NK-92 treated with Interleukin-12 subunit alpha and Interleukin-12 subunit beta, amount 100 ng/mL, for 24 hours (cell line): ENCODE measurements around the gene CCDC69.

Source experiments
- DNase-seq: peaks from one replicate; lab custom pipeline; 2025; lab: John Stamatoyannopoulos, UW

The CCDC69 gene

DNA sequence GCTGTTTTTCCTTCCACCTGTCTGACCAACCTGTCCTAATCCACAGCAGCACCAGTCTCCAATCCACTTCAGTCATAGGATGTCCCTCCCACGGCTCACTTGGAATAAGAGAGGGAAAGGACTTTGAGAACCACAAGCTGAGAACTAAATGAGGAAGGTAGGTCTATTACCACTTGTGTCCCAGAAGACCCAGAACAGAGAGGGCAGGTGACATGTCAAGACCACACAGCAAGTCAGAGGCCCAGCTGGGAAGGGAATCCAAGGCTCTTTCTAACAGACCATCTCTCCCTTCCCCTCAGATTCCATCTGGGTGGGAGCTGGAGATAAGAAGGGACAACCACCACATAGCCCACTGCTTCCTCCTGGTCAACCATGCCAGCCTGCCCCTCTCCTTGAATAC, 81.0 kb downstream of the CCDC69 start:
- DNase-seq, result no peak

GRCh38 chr5:151141535-151141934, 82.4 kb downstream of the CCDC69 start:
- no peak for DNase-seq

DNA sequence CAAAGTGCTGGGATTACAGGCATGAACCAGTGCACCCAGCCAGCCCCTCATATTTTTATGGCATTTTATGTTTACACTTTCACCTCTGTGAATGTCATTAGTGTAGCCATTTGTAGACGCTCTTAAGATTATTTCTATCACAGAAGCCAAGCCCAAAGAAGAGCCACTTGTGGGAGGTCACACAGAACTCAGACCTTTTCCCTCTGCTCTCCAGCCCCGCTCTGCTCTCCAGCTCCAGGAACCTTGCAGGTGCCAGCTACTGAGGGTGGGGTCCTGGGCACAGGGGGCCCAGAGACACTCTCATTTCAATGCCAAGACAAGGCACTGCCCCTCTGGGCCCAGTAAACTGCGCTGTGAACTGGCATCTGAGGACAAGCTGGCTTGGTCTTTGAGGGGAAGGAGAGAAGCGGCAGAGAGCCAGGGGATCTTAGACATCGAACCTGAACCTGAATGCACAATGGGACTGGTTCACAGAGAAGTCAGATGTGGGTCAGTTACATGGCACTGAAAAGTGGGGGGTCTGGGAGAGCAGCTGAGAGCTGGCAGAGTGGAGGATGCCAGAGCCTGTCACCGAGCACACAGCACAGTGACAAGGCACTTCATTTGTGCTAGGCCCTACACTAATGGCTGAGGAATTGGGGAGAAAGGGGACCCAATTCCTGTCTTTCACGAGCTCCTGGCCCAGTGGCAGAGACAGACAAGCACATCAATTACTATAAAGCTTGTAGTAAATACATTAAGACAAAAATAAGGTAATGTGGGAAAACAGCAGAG, 83.0 kb downstream of the CCDC69 start:
- no peak for DNase-seq

- no peak for DNase-seq
These were observed 84.2 kb downstream of the CCDC69 start for GRCh38 chr5:151139646-151140045.

DNA sequence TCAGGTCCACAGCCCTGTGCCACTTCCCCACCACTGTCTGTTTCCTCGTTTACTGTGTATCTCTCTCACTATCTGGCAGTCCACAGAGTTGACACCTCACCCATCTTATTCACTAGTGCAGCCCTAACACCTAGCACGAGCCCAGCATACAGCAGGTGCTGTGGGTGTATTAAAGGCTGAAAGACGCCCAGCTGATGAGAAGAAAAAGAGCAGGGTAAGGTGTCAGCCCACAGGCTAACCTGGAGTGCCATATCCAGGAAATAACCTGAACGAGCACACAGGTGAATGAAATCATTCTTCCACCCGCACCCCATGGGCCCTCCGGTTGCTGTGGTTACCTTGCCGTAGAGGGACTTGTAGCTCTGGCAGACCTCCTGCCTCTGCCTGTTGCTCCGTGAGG, 84.9 kb downstream of the CCDC69 start:
- no peak for DNase-seq

DNA sequence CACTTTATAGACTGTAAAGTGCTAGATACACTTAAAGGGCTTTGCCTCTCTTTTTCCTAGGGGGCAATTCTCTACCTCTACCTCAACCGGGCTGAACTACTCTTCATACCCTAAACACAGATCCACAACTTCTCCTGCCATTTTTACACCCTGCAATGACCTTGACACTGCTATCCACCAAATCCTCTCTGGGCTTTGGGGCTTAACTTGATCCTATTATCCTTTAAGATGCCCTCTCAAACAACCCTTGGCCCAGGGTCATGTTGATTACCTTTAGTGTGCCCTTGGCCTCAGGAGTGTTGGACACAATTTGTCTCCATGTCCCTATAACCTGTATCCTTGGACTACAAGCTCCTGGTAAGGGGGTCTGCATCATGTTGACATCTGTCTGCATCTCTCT, 85.8 kb downstream of the CCDC69 start:
- no peak for DNase-seq

DNA sequence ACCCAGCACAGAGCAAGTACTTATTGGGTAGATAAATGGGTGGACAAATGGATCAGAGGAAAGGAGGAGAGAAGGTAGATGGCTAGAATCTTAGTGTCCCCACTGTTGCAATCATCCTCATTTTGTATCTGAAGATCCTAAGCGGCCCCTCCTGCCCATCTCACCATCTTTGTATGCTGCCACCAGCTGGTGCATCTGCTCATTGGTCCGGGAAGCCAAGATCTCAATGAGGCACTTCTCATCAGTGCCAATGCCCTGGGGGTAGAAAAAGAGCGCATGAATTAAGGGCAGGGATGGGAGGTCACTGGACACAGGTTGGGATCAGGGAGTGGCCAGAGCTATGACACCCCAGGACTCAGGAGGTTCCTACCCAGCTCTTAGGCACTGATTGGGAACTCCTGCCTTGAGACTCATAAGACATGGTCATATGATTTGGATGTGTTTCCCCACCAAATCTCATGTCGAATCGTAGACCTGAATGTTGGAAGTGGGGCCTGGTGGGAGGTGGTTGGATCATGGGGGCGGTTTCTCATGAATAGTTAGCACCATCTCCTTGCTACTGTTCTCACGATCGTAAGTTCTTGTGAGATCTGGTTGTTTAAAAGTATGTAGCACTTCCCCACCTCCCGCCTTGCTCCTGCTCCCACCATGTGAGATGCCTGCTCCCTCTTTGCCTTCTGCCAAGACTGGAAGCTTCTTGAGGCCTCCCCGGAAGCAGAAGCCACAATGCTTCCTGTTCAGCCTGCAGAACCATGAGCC, 86.6 kb downstream of the CCDC69 start:
- no peak for DNase-seq

DNA sequence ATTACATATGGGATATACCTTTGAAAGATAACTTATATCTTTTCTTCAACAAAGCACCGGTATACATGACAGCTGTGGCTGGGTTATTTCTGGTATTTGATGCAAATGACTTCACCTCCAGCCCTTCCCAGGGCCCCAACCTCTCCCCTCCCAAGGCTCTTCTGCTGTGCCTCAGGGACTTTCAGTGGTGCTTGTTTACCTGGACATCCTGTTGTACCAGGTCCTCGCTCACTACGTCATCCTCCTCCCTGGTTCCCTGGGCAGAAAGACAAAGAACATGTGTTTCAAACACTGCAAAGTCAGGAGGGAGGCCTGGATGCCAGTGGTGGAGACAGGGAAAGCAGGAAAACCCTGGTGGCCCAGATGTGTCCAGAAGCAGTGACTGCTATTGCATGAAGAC, 89.7 kb downstream of the CCDC69 start:
- DNase-seq, result no peak

- DNase-seq, result no peak
These were observed 90.9 kb downstream of the CCDC69 start for GRCh38 chr5:151132963-151133362.
